HEK293 (cell line): ENCODE measurements around the gene PGBD5.

Experiments used
- CTCF ChIA-PET: fragments of 350-600 bp; formaldehyde crosslinking; extraction: SDS; loops from one replicate; lab custom pipeline; 2021; ENCODE audit warnings: antibody characterized with exemption; lab: Yijun Ruan, JAX
- POLR2A ChIA-PET: fragments of 300-600 bp; formaldehyde crosslinking; extraction: SDS; loops from one replicate; lab custom pipeline; 2020; ENCODE audit warnings: antibody characterized with exemption, inconsistent platforms; lab: Yijun Ruan, JAX
- H3K27ac ChIP-seq: fragments of 200-500 bp; sonication (Bioruptor generic); 2 replicates; pipeline ENCODE4 v1.5.1; 2014; ENCODE audit warnings: low read depth, low read length, control low read depth, inconsistent platforms; ENCODE audit errors: extremely low read depth
- H3K36me3 ChIP-seq, 2 experiments: fragments of 200-500 bp in 1 of 2; sonication (Bioruptor generic) in 1 of 2; 1 replicate in 1 of 2; 2 replicates in 1 of 2; pipeline ENCODE4 v1.5.1; 2014 to 2017; ENCODE audit warnings: inconsistent platforms in 2 of 2, low read length in 2 of 2; ENCODE audit not compliant: control insufficient read depth in 2 of 2, insufficient read depth in 1 of 2
- H3K4me1 ChIP-seq: fragments of 200-500 bp; sonication (Bioruptor generic); 2 replicates; pipeline ENCODE4 v1.5.1; 2014; ENCODE audit warnings: mild to moderate bottlenecking, low read length, inconsistent platforms; ENCODE audit not compliant: control insufficient read depth, insufficient read depth
- H3K4me3 ChIP-seq: 2 replicates; pipeline ENCODE4 v1.5.1; 2011; ENCODE audit warnings: low read depth, mild to moderate bottlenecking, control low read depth, low read length, moderate library complexity
- H3K9me3 ChIP-seq: fragments of 200-500 bp; sonication (Bioruptor generic); 2 replicates; pipeline ENCODE4 v1.5.1; 2014; ENCODE audit warnings: low read depth, low read length, inconsistent platforms; ENCODE audit not compliant: control insufficient read depth, insufficient read depth
- BCL11B ChIP-seq: fragments of 450-650 bp; formaldehyde crosslinking; IDR thresholded peaks from 2 replicates; pipeline ENCODE4 v1.5.1; 2016; ENCODE audit warnings: low read depth, missing biosample characterization, missing genetic modification characterization
- GLIS1 ChIP-seq: fragments of 450-650 bp; formaldehyde crosslinking; IDR thresholded peaks from 2 replicates; pipeline ENCODE4 v1.5.1; 2016; ENCODE audit warnings: missing biosample characterization, missing genetic modification characterization
- HOXD13 ChIP-seq: sonication (generic); formaldehyde crosslinking; IDR thresholded peaks from 2 replicates; pipeline ENCODE4 v1.8.0; 2022; ENCODE audit warnings: missing genetic modification reagents, borderline replicate concordance
- TCF7L2 ChIP-seq: IDR thresholded peaks from 2 replicates; pipeline ENCODE4 v1.6.1; 2011; ENCODE audit warnings: low read depth, mild to moderate bottlenecking, inconsistent platforms, low read length, moderate library complexity, borderline replicate concordance
- ZFHX2 ChIP-seq: fragments of 450-650 bp; formaldehyde crosslinking; conservative IDR thresholded peaks from 2 replicates; pipeline ENCODE4 v1.5.1; 2016; ENCODE audit warnings: missing biosample characterization, missing genetic modification characterization
- ZNF140 ChIP-seq: fragments of 450-650 bp; formaldehyde crosslinking; IDR thresholded peaks from 2 replicates; pipeline ENCODE4 v1.5.1; 2016; ENCODE audit warnings: missing biosample characterization, missing genetic modification characterization
- ZNF146 ChIP-seq: fragments of 450-650 bp; formaldehyde crosslinking; IDR thresholded peaks from 2 replicates; pipeline ENCODE4 v1.5.1; 2016; ENCODE audit warnings: missing biosample characterization, missing genetic modification characterization
- ZNF175 ChIP-seq: fragments of 450-650 bp; formaldehyde crosslinking; IDR thresholded peaks from 2 replicates; pipeline ENCODE4 v1.5.1; 2016; ENCODE audit warnings: missing biosample characterization, missing genetic modification characterization
- ZNF302 ChIP-seq: fragments of 450-650 bp; formaldehyde crosslinking; IDR thresholded peaks from 2 replicates; pipeline ENCODE4 v1.5.1; 2016; ENCODE audit warnings: missing biosample characterization, missing genetic modification characterization, low read depth
- ZNF341 ChIP-seq: fragments of 450-650 bp; formaldehyde crosslinking; IDR thresholded peaks from 2 replicates; pipeline ENCODE4; 2016; ENCODE audit warnings: low read depth, missing biosample characterization, missing genetic modification characterization
- ZNF362 ChIP-seq: fragments of 450-650 bp; formaldehyde crosslinking; IDR thresholded peaks from 2 replicates; pipeline ENCODE4 v1.5.1; 2016; ENCODE audit warnings: missing biosample characterization, missing genetic modification characterization
- ZNF473 ChIP-seq: fragments of 450-650 bp; formaldehyde crosslinking; IDR thresholded peaks from 2 replicates; pipeline ENCODE4 v1.5.1; 2017; ENCODE audit warnings: missing biosample characterization, missing genetic modification characterization
- ZNF626 ChIP-seq: fragments of 450-650 bp; sonication (Bioruptor Pico); formaldehyde crosslinking; IDR thresholded peaks from 2 replicates; pipeline ENCODE4 v1.5.1; 2018; ENCODE audit warnings: missing biosample characterization, missing genetic modification characterization, inconsistent platforms
- ZNF776 ChIP-seq: fragments of 450-650 bp; formaldehyde crosslinking; IDR thresholded peaks from 2 replicates; pipeline ENCODE4 v1.5.0; 2017; ENCODE audit warnings: missing biosample characterization, missing genetic modification characterization, borderline replicate concordance
- ZNF777 ChIP-seq: fragments of 450-650 bp; formaldehyde crosslinking; IDR thresholded peaks from 2 replicates; pipeline ENCODE4 v1.5.1; 2017; ENCODE audit warnings: missing biosample characterization, missing genetic modification characterization, borderline replicate concordance
- ZNF791 ChIP-seq: fragments of 450-650 bp; formaldehyde crosslinking; IDR thresholded peaks from 2 replicates; pipeline ENCODE4 v1.5.1; 2016; ENCODE audit warnings: missing biosample characterization, missing genetic modification characterization
- TF ChIP-seq, protein P1 (sequence below): fragments of 450-650 bp; formaldehyde crosslinking; conservative IDR thresholded peaks from 2 replicates; pipeline ENCODE4 v1.5.1; 2016; ENCODE audit warnings: low read depth, missing biosample characterization, missing genetic modification characterization
- TF ChIP-seq, protein P2 (sequence below): fragments of 450-650 bp; formaldehyde crosslinking; optimal IDR thresholded peaks from 2 replicates; pipeline ENCODE3; 2016; ENCODE audit warnings: missing biosample characterization, mild to moderate bottlenecking, missing genetic modification characterization
- TF ChIP-seq, protein P3 (sequence below): fragments of 450-650 bp; formaldehyde crosslinking; IDR thresholded peaks from 2 replicates; pipeline ENCODE4 v1.5.1; 2016; ENCODE audit warnings: missing biosample characterization, missing genetic modification characterization

Gene PGBD5

DNA sequence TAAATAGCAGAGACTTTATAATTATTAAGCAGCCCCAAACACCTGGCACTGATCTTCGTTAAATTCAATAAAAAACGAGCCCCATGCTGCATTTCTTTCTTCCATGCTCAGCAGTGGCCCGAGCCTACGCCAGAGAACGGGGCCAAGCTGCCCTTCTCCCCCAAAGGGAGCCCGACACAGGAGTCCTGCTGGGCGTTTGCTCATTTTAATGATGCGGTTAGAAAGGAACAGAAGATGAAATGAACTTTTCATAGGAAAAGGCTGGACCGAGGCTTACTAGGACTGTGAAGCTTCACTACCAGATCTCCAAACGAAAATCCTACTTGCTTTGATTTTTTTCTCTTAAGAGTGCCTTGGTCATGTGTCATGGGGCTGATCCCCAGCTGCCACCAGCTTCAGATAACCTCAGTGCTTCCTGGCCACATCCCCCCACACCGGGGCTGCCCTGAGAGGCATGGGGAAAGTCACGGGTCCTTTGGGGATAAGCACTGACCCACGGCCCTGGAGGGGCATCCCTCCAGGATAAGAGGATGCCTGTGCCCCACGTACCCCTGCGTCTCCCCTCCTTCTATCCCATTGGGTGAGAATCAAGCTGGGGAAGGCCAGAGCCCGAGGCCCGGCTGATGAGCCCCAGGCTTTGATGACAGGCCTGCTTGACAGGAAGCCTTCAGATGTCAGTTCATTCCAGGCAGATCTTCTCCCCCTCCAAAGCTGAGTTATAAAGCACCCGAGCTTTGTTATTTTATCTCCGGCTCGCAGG lies 34.2 kb downstream of the PGBD5 start:
- no peaks in the 10 kb centered on the region for H3K9me3 ChIP-seq
- ChIA-PET CTCF (no interaction called here), POLR2A (no interaction called here)

GRCh38 chr1:230390371-230390770 lies 35.8 kb downstream of the PGBD5 start:
- no peaks in the 10 kb centered on the region for H3K4me1 ChIP-seq
- H3K4me3 ChIP-seq: no peak overlapping the region
- no peaks in the 10 kb centered on the region for H3K9me3 ChIP-seq
- TF ChIP-seq ZNF777 (tag by site-specific recombination): no peak
- no peak for TF ChIP-seq ZNF140 (tag by site-specific recombination)
- TF ChIP-seq ZNF626 (tag by site-specific recombination): no peak
- TF ChIP-seq, protein P1, sequence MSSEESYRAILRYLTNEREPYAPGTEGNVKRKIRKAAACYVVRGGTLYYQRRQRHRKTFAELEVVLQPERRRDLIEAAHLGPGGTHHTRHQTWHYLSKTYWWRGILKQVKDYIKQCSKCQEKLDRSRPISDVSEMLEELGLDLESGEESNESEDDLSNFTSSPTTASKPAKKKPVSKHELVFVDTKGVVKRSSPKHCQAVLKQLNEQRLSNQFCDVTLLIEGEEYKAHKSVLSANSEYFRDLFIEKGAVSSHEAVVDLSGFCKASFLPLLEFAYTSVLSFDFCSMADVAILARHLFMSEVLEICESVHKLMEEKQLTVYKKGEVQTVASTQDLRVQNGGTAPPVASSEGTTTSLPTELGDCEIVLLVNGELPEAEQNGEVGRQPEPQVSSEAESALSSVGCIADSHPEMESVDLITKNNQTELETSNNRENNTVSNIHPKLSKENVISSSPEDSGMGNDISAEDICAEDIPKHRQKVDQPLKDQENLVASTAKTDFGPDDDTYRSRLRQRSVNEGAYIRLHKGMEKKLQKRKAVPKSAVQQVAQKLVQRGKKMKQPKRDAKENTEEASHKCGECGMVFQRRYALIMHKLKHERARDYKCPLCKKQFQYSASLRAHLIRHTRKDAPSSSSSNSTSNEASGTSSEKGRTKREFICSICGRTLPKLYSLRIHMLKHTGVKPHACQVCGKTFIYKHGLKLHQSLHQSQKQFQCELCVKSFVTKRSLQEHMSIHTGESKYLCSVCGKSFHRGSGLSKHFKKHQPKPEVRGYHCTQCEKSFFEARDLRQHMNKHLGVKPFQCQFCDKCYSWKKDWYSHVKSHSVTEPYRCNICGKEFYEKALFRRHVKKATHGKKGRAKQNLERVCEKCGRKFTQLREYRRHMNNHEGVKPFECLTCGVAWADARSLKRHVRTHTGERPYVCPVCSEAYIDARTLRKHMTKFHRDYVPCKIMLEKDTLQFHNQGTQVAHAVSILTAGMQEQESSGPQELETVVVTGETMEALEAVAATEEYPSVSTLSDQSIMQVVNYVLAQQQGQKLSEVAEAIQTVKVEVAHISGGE (tag by site-specific recombination): no peak
- no peak for TF ChIP-seq ZNF473 (tag by site-specific recombination)
- TF ChIP-seq, protein P2, sequence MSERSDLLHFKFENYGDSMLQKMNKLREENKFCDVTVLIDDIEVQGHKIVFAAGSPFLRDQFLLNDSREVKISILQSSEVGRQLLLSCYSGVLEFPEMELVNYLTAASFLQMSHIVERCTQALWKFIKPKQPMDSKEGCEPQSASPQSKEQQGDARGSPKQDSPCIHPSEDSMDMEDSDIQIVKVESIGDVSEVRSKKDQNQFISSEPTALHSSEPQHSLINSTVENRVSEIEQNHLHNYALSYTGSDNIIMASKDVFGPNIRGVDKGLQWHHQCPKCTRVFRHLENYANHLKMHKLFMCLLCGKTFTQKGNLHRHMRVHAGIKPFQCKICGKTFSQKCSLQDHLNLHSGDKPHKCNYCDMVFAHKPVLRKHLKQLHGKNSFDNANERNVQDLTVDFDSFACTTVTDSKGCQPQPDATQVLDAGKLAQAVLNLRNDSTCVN (tag by site-specific recombination): no peak
- TF ChIP-seq, all 188 proteins: peak for 0
- H3K36me3 ChIP-seq: no peaks in the 10 kb centered on the region
- no peak overlapping the region for H3K27ac ChIP-seq
- ChIA-PET CTCF (no interaction called here), POLR2A (interaction anchor here (0.6 kb wide), 1 partner anchor 894 kb away, joined by 3 read pairs; no protein-coding TSS in a partner anchor)

More for the DNA sequence above, 34.2 kb downstream of the PGBD5 start:
- H3K4me1 ChIP-seq: no peaks in the 10 kb centered on the region
- H3K4me3 ChIP-seq: no peak overlapping the region
- H3K36me3 ChIP-seq: no peaks in the 10 kb centered on the region
- TF ChIP-seq ZFHX2: no peak
- no peak for TF ChIP-seq GLIS1
- no peak overlapping the region for H3K27ac ChIP-seq

- ChIA-PET POLR2A (no interaction called here), CTCF (no interaction called here)
- H3K9me3 ChIP-seq: no peaks in the 10 kb centered on the region
Measured at GRCh38 chr1:230387876-230388275, 38.3 kb downstream of the PGBD5 start.

More at GRCh38 chr1:230387876-230388275, 38.3 kb downstream of the PGBD5 start:
- Histone ChIP-seq H3K36me3 (no peaks in the 10 kb centered on the region), H3K4me1 (no peaks in the 10 kb centered on the region), H3K4me3 (no peak overlapping the region), H3K27ac (no peak overlapping the region)
- TF ChIP-seq ZNF146 (tag by site-specific recombination) (no peak), ZNF362 (tag by site-specific recombination) (no peak), ZNF175 (tag by site-specific recombination) (no peak), BCL11B (tag by site-specific recombination) (no peak), ZNF341 (tag by site-specific recombination) (no peak), HOXD13 (CRISPR knock-in tag) (no peak), TCF7L2 (no peak), ZNF791 (tag by site-specific recombination) (no peak), ZNF302 (no peak), ZNF776 (tag by site-specific recombination) (no peak)
- TF ChIP-seq, protein P3, sequence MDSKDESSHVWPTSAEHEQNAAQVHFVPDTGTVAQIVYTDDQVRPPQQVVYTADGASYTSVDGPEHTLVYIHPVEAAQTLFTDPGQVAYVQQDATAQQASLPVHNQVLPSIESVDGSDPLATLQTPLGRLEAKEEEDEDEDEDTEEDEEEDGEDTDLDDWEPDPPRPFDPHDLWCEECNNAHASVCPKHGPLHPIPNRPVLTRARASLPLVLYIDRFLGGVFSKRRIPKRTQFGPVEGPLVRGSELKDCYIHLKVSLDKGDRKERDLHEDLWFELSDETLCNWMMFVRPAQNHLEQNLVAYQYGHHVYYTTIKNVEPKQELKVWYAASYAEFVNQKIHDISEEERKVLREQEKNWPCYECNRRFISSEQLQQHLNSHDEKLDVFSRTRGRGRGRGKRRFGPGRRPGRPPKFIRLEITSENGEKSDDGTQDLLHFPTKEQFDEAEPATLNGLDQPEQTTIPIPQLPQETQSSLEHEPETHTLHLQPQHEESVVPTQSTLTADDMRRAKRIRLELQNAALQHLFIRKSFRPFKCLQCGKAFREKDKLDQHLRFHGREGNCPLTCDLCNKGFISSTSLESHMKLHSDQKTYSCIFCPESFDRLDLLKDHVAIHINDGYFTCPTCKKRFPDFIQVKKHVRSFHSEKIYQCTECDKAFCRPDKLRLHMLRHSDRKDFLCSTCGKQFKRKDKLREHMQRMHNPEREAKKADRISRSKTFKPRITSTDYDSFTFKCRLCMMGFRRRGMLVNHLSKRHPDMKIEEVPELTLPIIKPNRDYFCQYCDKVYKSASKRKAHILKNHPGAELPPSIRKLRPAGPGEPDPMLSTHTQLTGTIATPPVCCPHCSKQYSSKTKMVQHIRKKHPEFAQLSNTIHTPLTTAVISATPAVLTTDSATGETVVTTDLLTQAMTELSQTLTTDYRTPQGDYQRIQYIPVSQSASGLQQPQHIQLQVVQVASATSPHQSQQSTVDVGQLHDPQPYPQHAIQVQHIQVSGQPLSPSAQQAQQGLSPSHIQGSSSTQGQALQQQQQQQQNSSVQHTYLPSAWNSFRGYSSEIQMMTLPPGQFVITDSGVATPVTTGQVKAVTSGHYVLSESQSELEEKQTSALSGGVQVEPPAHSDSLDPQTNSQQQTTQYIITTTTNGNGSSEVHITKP: no peak
